Frontal cortex (tissue), 4 donors: ENCODE data around the gene SLC15A3. TPM values are rescaled to one million over a fixed set of nuclear protein-coding genes. Genes with fewer than 3 reads are reported as not detected.

ENCODE experiments used
- DNase-seq, 2 donors: peaks; one replicate each; pipeline ENCODE4 v3.0.0; 2012; ENCODE audit warnings: low spot score in 2 of 2
- FAIRE-seq: peaks from 2 replicates; lab custom pipeline; 2012; peaks lifted over from hg19 to GRCh38; lab: Jason Lieb, UNC
- small RNA-seq: library from RNA; depleted of rRNA; stranded (forward); fragments of <200 nt; gene quantifications from one replicate; pipeline ENCODE3, GENCODE V24; 2014
- total RNA-seq: library from RNA; depleted of rRNA; stranded (reverse); fragments of >200 nt; gene quantifications from one replicate; pipeline ENCODE4 v1.2.3, GENCODE V29; 2014
- donor health status: control.
- donor health status: control.
- donor health status: control.

SLC15A3 gene
- total RNA-seq, 1 donor from 2014 or later = 3.3 TPM

DNA sequence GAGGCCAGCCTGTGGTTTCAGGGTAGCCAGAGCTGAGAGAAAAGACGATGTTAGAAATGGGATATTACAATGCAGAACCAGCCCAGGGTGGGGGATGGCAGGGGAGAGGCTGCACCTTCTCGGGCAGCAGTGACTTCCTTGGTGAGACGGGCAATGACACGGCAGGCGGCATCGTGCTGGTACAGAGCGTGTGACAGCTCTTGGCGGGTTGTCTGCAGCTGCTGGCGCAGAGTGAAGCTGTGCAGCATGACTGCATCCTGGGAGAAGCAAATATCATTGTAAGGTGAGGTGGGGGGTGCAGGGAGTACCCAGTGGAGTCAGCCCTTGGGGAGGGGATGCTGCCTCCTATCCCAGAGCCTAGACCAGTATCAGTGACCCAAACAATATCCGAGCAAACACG lies 49.4 kb downstream of the SLC15A3 start:
- DNase-seq (no peak), FAIRE-seq (no peak)

DNA sequence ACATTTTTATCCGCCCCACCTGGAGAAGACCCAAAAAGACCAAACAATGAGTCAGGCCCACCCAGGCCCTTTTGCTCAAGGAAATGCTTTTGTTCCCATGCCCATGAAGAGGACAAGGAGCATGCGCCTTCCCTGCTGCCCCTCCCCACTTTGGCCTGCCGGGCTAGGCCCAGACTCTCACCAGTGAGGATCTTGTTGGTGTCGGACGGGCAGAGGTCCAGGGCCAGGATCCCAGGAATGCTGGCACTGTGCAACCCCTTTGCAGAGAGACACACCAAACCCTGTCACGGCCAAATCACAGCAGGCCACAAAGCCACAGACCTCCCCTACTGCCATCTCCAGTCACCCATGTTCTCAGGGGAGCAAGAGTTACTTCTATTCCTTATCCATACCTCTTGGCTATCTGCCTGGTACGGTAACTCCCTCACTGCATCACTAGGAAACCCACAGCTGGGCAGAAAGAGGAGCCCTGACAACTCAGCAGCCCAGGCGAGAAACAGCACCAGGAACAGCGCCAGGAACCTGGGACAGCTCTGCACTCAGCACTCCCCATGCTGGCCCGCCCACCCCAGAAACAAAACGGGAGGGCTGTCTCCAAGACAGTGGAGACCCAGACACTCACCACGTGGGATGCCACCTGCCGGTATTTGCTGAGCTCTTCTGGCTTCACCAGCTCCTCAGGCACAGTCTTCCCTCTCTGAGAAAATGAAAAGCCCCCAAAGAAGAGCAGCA lies 51.1 kb downstream of the SLC15A3 start:
- FAIRE-seq (no peak), DNase-seq (no peak)

DNA sequence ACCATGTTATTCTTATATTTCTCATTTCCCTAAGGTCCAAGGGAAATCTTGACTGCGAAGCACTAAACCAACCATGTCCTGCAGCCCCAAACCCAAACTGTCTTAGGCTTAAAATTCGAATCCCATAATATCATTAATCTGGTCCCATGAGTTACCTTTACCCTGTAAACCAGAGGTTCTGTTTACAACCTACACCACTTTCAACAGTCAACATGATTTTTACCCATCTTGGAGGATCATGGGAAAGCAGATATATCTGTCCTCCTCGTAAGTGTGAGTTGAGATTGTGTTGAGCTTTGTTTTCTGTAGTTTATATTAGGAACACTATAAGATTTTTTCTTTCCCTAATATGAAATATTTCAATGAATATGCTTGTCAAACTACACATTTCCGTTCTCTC lies 52.0 kb downstream of the SLC15A3 start:
- DNase-seq (no peak), FAIRE-seq (no peak)

DNA sequence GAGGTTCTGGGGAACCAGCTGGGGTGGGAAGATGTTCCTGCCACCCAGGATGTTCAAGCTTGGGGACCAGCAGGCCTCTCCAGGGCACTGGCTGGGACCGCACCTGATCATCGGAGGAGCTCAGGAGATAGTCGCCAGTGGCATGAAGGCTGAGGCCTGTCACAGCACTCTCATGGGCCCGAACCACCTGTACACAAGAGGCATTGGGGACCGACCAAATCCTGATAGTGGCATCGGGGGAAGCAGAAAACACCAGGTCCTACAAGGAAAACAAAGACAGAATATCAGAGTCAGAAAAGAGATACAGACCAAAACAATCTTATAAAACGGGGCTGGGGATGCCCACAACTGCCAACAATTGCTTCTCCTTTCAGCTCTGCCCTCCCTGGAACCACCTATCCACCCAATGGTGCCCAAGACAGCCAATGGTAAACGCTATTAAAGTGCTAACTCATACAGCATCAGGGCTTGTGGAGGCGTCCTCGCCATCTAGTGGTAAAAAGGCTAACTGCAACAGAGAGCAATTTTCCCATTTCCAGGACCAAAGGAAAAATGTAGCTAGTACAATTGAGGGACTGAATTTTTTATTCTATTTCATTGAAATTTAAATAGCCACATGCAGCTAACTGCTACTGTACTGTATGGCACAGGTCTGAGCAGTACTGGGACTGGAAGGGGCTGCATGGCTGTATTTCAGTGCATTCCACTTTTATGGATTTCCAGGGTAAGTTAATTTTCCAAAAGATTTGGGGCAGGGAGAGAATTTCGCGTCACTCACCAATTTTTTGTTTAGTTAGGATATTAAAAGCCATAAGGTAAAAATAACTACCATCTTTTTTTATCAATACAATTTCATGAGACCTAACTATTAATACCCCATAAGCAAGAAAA lies 52.7 kb downstream of the SLC15A3 start:
- peak in 1 of 2 donors; percentile 57 for DNase-seq

DNA sequence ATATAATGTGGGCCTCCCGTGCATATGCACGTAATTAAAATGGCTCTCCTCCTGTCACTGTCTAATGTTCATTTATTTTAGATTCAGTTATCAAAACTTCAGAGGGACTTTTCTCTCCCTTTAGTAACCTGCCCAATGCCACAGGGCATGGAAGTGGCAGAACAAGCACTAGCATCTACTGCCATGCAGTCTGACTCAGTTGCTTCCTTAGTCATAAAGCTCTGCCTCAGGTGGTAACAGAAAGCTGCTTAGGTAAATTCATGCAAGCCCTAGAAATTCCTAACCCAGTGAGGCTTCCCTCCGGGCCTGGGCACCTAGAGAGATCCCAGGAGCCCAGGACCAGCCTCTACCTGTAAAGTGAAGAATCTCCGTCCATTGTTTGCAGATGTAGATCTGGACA lies 54.5 kb downstream of the SLC15A3 start:
- FAIRE-seq = no peak

More for the DNA sequence above, 52.7 kb downstream of the SLC15A3 start:
- FAIRE-seq = no peak

DNA sequence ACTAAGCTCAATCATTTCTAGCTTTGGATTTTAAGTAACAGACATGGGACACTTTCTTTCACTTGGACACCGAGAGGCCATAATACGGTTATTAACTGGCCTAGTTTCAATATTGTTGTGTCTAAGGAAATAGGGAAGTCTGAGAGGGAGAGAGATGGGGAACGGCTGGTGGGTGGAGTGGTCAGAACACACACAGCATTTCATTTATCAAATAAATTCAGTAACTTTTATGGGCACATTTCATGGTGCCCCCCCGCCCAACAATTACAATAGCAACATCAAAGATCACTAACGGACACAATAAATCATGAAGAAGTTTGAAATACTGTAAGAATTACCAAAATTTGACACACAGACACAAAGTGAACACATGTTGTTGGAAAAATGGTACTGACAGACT lies 56.3 kb downstream of the SLC15A3 start:
- no peak for FAIRE-seq
- no peak for DNase-seq

More for the DNA sequence above, 54.5 kb downstream of the SLC15A3 start:
- DNase-seq = no peak

DNA sequence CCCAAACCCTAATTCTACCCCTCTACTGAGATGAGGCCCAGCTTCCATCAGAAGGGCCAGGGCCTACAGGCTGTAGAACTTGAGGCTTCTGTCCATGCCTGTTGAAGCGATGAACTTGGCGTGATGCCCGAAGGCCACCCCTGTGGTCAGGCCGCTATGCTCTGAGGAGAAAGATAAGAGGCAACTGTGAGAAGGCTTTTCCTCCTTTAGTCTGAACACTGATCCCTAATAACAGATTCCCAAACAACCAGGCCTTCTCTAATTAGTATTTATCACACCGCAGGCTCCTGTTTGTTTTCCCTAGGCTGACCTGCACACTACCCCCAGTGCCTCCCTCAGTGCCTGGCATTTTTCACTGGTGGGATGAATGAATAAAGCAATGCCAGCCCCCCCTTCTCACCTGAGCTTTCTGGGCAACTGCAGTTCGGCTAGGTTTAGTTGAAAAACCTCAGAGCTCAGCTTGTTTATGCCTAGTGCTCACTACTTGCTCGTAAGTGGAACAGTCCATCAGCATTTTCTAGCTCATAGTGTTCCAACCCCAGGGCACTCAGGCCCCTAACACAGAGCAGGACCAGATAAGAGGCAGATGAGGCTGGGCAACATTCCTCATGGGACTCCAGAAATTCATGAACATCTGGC lies 60.8 kb downstream of the SLC15A3 start:
- DNase-seq = no peak
- no peak for FAIRE-seq

DNA sequence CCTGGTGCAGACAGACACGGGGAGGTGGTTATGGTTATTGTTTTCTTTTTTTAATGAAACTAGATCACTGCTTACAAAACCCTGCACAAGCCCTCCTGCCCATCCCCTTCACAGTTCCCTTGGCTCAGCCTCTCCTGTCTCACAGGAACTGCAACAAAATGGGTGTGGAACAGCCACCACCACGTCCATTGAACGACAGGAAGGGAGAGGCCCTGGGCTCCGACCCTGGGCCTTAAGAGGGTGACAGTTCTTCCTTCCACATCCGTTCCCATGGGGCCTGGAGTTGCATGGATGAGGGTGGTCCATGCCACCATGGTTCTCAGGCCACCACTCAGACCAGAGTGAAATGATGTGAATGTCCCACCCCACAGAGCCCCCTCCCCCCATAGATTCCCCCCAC lies 61.3 kb downstream of the SLC15A3 start:
- DNase-seq = no peak

DNA sequence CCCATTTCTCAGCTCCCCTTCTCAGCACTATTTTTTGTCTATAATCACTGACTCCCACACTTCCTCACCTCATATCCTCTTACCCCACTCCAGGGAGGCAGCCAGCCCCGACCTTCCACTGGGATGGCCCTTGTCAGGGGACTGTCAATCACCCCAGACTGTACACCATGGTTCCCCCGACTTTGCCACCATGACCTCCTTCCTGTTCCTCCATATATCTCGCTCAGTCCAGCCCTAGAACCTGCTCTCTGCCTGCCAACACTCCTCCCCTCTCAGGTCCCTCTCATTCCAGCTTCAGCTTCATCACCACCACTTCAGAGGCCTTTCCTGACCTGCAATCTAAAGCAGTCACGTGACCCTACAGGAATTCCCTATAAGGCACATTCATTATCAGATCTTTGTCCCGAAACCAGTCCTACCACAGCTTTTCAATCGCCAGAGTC lies 62.1 kb downstream of the SLC15A3 start:
- no peak for FAIRE-seq

More for the DNA sequence above, 61.3 kb downstream of the SLC15A3 start:
- no peak for FAIRE-seq

DNA sequence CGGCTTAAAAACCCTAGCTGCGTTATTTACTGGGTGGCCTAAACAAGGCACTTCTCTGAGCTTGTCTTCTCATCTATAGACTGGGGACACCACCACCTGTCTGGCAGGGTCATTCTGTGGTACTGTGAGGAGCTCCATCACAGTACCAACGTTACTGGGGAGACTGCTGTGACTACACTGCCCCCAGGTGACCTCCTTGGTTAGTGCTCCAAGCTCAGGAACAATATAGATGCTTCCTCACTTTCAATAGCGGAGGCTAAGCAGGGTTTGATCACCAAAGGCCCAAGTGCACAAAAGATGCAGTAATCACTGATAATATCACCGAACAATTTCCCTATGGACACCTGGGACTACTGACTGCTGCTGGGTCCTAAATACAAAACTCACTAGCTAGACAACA lies 64.4 kb downstream of the SLC15A3 start:
- FAIRE-seq (no peak), DNase-seq (peak in 1 of 2 donors; percentile 44)

More for the DNA sequence above, 62.1 kb downstream of the SLC15A3 start:
- no peak for DNase-seq

Small RNA genes within 50 kb of the gene (small RNA-seq; reads per million reads assigned to genes)
- gene RNU6-933P = not detected

Other genes starting within 250 kb of the SLC15A3 start
- gene MS4A18, start 227.5 kb downstream of the SLC15A3 start, total RNA-seq = not detected
- gene MS4A15, start 195.3 kb downstream of the SLC15A3 start, total RNA-seq = not detected
- gene MS4A10, start 166.8 kb downstream of the SLC15A3 start, total RNA-seq = not detected
- 2.9 TPM for gene CCDC86, start 110.1 kb downstream of the SLC15A3 start, total RNA-seq
- gene PTGDR2, start 96.2 kb downstream of the SLC15A3 start, total RNA-seq = 1.6 TPM
- gene ZP1, start 84.6 kb downstream of the SLC15A3 start, total RNA-seq = not detected
- 37.5 TPM for gene PRPF19, start 45.6 kb downstream of the SLC15A3 start, total RNA-seq
- 9.4 TPM for gene TMEM109, start 38.0 kb downstream of the SLC15A3 start, total RNA-seq
- 131 TPM for gene TMEM132A, start 27.7 kb downstream of the SLC15A3 start, total RNA-seq
- 0.82 TPM for gene CD6, start 19.5 kb upstream of the SLC15A3 start, total RNA-seq
- gene CD5, start 150.3 kb upstream of the SLC15A3 start, total RNA-seq = not detected
- gene VPS37C, start 209.2 kb upstream of the SLC15A3 start, total RNA-seq = 4.5 TPM